NCI-H1417 treated with DMSO at 0.1 percent for 48 hours (cell line): ENCODE measurements around the gene BEND7.
"Not testable (repeated sequence)": the region's sequence is repeated elsewhere in the genome, so short reads cannot be mapped to it uniquely, and the experiment has no call there.

Experiments used
- DNase-seq: peaks from one replicate; lab custom pipeline; 2025; lab: John Stamatoyannopoulos, UW

Gene BEND7

GRCh38 chr10:13483073-13483472, 45.7 kb downstream of the BEND7 start:
- DNase-seq, result no peak

GRCh38 chr10:13481690-13482089, 47.1 kb downstream of the BEND7 start:
- no peak for DNase-seq

GRCh38 chr10:13475124-13475523, 53.7 kb downstream of the BEND7 start:
- DNase-seq, result no peak

- DNase-seq, result no peak
Measured at GRCh38 chr10:13473986-13474385, 54.8 kb downstream of the BEND7 start.

GRCh38 chr10:13472359-13472758, 56.5 kb downstream of the BEND7 start:
- no peak for DNase-seq

GRCh38 chr10:13470270-13470669, 58.5 kb downstream of the BEND7 start:
- DNase-seq, result no peak

GRCh38 chr10:13462551-13462950, 66.3 kb downstream of the BEND7 start:
- no peak for DNase-seq

GRCh38 chr10:13458687-13459012, 70.2 kb downstream of the BEND7 start:
- no peak for DNase-seq

GRCh38 chr10:13457958-13458686, 70.7 kb downstream of the BEND7 start:
- DNase-seq, result no peak

- no peak for DNase-seq
Measured at GRCh38 chr10:13453896-13454295, 74.9 kb downstream of the BEND7 start.

GRCh38 chr10:13450069-13450468, 78.7 kb downstream of the BEND7 start:
- no peak for DNase-seq

GRCh38 chr10:13449296-13449695, 79.5 kb downstream of the BEND7 start:
- no peak for DNase-seq

- no peak for DNase-seq
Measured at GRCh38 chr10:13448216-13448615, 80.6 kb downstream of the BEND7 start.

- no peak for DNase-seq
Measured at GRCh38 chr10:13445656-13446400, 83.0 kb downstream of the BEND7 start.

- DNase-seq, result no peak
Measured at GRCh38 chr10:13441476-13441875, 87.3 kb downstream of the BEND7 start.

GRCh38 chr10:13440185-13441061, 88.4 kb downstream of the BEND7 start:
- no peak for DNase-seq

GRCh38 chr10:13439313-13440184, 89.3 kb downstream of the BEND7 start:
- no peak for DNase-seq

GRCh38 chr10:13437026-13437555, 91.7 kb downstream of the BEND7 start:
- no peak for DNase-seq

GRCh38 chr10:13427943-13428342, 100.9 kb downstream of the BEND7 start:
- DNase-seq, result not testable (repeated sequence)

GRCh38 chr10:13425397-13425796, 103.4 kb downstream of the BEND7 start:
- no peak for DNase-seq

- no peak for DNase-seq
Measured at GRCh38 chr10:13422800-13423199, 106.0 kb downstream of the BEND7 start.
